NCI-H510A (cell line): Measurements from ENCODE around the gene RNF220.
"Not testable (repeated sequence)": the region's sequence is repeated elsewhere in the genome, so short reads cannot be mapped to it uniquely, and the experiment has no call there.

Experiments
- DNase-seq: peaks from one replicate; lab custom pipeline; 2025; lab: John Stamatoyannopoulos, UW

RNF220 gene

DNA sequence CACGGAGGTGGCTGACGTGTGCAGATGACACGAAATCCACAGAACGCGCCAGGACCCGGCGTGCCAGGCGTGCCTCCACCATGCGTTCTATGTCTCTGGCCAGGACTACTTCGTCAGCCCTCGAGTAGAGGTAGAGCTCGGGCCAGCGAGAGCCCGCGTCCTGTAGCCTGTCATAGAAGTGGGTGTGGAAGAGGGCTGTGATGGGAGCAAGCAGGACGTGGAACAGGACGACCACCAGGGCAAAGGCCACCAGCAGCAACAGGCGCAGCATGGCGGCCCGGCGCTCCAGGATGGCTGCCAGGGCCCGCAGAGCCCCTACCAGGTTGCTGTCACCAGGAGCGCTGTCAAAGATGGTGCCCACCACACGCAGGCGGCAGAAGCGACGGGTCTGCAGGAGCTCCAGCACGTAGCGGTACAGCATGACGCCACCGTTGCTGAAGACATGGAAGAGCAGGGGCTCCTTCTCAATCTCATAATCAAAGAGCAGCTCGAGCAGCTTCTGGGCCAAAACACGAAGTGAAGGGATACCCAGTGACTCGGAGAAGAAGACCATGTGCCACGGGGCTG, 249.6 kb downstream of the RNF220 start:
- DNase-seq: no peak

DNA sequence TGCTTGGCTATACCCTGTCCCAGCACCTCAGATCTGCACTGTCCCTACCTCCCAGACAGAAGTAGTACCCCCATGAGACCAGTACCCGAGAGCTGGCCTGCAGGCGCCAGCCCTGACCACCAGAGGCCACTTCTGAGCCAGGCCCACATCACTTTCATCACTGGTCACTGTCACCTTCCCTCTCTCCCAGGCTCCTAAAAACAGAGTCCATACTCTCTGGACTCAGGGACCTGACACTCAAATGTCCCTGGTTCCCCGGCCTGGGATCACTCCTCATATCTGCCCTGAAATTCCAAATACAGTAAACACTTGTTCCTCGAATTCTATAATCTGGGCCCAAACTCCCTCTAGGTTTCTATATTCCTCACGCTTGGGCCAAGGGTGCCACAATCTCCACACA, 250.6 kb downstream of the RNF220 start:
- DNase-seq: no peak

DNA sequence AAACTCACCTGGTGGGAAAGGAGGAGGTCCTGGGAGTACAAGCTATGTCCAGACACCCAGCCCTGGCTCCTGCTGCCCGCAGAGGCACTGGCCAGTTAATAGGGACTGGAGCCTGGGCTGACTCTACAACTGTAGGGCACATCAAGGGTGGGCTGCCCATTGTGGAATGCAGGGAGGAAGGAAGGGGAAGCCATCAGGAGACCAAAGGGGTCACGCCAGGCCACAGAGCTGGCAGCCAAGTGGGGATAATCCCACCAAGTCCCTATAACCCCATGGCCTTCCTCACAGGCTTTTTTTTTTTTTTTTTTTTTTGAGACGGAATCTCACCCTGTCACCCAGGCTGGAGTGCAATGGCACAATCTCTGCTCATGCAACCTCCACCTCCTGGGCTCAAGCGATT, 254.5 kb downstream of the RNF220 start:
- DNase-seq: no peak

- DNase-seq: peak; percentile 42
Observed at GRCh38 chr1:44660176-44660575, 255.1 kb downstream of the RNF220 start.

- DNase-seq: no peak
Observed at GRCh38 chr1:44661781-44662682, 257.0 kb downstream of the RNF220 start.

- no peak for DNase-seq
Observed at GRCh38 chr1:44662683-44663030, 257.6 kb downstream of the RNF220 start.

DNA sequence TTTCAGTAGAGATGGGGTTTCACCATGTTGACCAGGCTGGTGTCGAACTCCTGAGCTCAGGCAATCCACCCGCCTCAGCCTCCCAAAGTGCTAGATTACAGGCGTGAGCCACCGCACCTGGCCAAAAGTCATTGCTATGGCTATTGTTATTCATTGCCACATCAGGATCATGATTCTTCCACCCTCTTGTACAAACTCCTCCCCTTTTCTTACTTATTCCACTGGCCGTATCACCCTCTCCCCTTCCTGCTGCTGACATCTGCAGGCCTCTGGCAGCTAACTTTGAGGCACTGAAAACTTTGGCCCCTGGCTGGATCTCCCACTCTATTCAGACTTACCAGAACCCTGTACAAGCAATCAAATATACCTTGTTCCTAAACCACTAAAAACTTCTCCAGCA, 258.4 kb downstream of the RNF220 start:
- DNase-seq: no peak

DNA sequence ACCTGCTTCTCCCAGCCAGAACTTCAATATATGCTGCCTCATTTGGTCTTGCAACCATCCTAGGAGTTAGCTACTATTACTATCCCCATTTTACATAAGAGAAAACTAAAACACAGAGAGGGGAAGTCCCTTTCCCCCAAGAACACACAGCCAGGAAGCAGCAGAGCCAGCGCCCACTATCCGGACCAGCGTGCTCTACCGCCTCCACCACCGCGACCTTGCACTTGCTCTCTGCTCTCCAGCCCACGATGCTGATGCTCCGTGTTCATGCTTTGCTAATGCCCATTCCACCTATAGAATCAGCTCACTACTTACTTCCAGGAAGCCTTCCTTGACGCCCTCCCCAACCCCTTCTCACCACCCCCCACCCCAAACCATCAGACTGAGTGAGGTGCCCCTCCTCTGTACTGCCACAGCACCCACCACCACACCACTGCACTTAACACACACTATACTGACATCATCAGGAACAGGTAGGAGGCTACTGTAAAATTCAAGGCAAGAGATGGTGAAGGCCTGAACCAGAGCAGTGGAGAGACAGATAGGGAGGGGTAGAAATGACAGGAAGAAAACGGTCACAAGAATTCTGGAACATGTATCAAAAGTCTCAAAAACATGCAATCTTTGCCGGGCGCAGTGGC, 259.8 kb downstream of the RNF220 start:
- no peak for DNase-seq

DNA sequence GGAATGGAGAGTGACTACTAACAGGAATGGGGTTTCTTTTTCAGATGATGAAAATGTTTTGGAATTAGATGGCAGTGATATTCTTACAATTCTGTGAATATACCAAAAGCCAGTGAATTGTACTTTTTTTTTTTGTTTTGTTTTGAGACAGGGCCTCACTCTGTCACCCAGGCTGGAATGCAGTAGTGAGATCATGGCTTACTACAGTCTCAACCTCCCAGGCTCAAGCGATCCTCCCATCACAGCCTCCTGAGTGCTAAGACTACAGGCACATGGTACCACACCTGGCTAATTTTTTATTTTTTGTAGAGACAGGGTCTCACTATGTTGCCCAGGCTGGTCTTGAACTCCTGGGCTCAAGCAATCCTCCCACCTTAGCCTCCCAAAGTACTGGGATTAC, 261.7 kb downstream of the RNF220 start:
- DNase-seq: not testable (repeated sequence)

- no peak for DNase-seq
Observed at GRCh38 chr1:44670751-44671640, 265.9 kb downstream of the RNF220 start.

DNA sequence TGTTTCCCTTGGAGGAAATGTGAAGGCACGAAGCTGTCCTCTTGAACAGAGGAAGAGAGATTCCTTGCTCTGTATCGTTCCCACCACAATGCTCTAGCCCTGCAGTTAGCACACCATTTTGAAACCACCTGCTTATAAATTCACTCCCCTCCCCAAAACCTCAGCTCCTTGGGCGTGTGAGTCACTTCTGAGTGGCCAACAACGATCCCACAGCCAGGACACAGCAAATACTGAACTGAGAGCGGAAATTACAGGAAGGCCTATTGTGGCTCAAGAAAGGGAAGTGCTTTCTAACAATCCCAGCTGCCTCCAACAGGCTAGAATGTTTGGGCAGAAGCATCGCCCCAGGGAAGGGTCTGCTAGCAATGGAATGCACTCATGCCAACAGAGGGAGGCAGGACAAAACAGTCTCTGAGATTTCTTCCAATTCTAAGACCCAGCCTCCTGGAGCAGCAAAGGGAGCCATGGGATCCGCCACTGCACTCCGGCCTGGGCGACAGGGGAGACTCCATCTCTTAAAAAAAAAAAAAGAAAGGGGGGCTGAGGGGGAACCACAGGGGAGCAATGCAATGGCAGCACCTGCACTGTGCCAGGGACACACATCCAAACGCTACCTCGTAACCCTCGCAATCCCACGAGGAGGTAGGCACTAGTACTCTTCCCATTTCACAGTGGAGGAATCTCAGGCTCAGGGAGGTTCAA, 267.4 kb downstream of the RNF220 start:
- no peak for DNase-seq

- no peak for DNase-seq
Observed at GRCh38 chr1:44672961-44673674, 268.1 kb downstream of the RNF220 start.

DNA sequence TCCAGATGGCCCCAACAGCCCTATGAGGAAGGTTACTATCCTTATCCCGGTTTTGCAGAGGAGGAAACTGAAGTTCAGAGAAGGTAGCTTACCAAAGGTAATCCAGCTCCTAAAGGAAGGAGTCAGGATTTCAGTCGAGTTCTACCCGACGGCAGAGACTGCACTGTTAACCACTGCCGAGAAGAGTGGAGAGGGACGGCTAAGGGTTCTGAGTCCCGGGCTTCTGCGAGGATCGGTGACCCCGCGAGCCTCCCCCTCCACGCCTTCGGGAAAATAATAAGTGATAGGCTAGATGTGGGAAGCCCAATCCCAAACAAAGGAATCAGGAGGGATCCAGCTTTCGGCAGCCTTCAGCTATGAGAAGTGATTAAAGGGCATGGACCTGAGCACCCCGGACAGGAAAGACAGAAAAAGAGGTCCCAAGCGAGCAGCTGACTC, 268.6 kb downstream of the RNF220 start:
- no peak for DNase-seq

DNA sequence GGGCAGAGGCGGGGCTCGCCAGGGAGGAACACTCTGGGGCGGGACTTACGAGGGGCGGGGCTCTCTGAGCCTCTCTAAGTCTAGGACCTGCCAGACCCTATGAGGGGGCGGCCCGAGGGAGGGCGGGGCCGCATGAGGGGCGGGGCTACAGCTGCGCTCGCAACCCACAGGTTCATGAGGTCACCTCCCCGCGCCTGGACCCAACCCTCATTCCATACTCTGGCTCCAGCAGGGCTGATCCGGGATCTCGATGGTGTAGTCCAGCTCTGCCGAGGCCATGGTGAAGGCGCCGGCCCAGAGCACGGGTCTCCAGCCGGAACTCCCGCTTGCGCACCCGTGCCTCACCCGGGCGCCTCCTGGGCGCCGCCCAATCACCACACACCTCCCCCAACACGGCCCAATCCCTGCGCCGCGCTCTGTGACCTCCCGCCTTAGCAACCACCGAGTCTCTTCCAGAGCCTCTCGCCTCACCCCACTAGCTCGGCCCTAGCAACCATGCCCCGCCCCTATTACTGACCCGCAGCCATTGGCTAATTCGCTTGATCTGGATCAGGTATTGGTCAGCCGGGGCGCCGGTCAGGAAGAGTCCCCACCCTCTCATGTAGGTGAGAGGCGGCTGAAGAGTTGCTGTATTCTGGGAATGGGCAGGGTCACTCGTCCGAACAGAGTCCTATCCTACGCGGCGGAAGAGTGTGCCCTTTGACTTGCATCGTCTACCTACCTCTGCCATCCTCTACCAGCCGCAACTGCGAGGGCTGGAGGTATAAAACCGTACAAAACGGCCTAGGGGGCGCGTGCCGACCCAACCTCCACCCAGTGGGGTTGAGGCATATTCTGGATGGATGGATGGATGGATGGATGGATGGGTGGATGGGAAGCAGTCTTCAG, 269.3 kb downstream of the RNF220 start, which contains the start of the genes ARMH1 and TMEM53:
TSS of gene ARMH1 (plus strand) at position 602 of the 888 bp plus-strand sequence. CDS start 14,984 bp downstream, outside the sequence.
TSS of gene TMEM53 (minus strand) at position 369 of the 888 bp plus-strand sequence. CDS start at position 279, 90 bp downstream.
- DNase-seq: peak; percentile 98

GRCh38 chr1:44675186-44675585, 270.1 kb downstream of the RNF220 start:
- no peak for DNase-seq

DNA sequence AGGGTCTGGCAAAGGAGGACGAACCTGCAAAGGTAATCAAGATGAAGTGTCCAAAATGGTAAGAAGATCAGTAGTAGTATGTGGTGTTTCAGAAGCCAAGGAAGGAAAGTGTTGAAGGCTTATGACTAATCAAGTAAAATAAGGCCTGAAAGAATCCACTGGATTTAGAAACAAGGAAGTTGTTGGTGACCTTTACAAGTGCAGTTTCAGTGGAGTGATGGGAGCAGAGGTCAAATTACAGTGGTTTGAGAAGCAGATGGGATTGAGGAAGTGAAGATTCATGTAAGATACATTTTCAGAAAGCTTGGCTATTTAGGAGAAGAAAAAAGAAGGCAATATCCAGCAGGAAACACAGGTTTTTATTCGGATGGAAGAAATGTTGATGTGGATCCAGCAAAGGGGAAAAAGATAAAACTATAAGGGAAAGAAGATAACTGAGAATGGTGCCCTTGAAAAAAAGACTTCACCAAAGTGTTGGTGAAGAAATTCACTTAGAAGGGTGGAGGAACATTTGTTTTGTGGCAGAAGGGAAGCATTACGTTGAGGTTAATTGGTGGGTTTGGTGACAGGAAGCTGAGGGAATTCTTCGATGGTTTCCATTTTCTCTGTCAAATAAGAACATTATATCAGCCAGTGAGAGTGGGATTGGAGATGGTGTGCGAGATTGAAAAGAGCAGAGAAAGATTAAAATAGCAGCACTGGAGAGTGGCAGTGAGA, 271.6 kb downstream of the RNF220 start:
- DNase-seq: no peak

- DNase-seq: no peak
Observed at GRCh38 chr1:44677201-44677766, 272.2 kb downstream of the RNF220 start.

DNA sequence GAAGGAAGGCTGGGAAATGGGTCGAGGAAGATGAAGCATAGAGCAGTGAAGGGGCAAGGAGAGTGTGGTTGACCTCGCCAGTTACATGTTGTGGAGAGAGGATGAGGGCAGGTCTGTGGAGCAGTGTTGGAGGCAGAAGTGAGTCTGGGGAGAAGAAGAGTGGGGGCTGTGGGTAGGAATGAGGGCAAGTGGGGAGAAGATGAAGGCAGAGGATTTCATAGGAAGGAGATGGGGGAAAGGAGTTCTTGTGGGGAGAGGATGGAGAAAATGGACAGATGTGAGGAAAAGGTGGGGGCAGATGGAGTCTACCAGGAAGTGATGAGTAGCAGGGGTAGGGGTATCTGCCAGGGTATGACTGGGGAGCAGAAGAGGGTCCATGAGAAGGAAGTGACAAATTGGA, 273.1 kb downstream of the RNF220 start:
- DNase-seq: no peak
